GM13976 (cell line): Measurements from ENCODE around the gene SEMA5B.

Source experiments
- DNase-seq: peaks from one replicate; pipeline ENCODE4 v3.0.0; 2012; ENCODE audit warnings: low spot score
- in situ Hi-C: fragments of 300-500 bp; cut with MboI; formaldehyde crosslinking; loops from one replicate; pipeline ENCODE4 v1.12.0; 2022; ENCODE audit warnings: low sequenced_read_pairs, mixed read lengths, inconsistent platforms; ENCODE audit not compliant: unreplicated experiment
- TF ChIP-seq, protein P1 (sequence below): IDR thresholded peaks from 2 replicates; pipeline ENCODE4 v1.5.1; 2012; ENCODE audit warnings: borderline replicate concordance, mild to moderate bottlenecking; ENCODE audit not compliant: insufficient read depth; ENCODE audit errors: extremely low read depth, missing control alignments, control extremely low read depth

The SEMA5B gene

GRCh38 chr3:123050666-123051065 is 23.1 kb upstream of the SEMA5B start:
- DNase-seq = no peak
- TF ChIP-seq, protein P1, sequence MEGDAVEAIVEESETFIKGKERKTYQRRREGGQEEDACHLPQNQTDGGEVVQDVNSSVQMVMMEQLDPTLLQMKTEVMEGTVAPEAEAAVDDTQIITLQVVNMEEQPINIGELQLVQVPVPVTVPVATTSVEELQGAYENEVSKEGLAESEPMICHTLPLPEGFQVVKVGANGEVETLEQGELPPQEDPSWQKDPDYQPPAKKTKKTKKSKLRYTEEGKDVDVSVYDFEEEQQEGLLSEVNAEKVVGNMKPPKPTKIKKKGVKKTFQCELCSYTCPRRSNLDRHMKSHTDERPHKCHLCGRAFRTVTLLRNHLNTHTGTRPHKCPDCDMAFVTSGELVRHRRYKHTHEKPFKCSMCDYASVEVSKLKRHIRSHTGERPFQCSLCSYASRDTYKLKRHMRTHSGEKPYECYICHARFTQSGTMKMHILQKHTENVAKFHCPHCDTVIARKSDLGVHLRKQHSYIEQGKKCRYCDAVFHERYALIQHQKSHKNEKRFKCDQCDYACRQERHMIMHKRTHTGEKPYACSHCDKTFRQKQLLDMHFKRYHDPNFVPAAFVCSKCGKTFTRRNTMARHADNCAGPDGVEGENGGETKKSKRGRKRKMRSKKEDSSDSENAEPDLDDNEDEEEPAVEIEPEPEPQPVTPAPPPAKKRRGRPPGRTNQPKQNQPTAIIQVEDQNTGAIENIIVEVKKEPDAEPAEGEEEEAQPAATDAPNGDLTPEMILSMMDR = no peak
- in situ Hi-C loops = no loop called here

DNA sequence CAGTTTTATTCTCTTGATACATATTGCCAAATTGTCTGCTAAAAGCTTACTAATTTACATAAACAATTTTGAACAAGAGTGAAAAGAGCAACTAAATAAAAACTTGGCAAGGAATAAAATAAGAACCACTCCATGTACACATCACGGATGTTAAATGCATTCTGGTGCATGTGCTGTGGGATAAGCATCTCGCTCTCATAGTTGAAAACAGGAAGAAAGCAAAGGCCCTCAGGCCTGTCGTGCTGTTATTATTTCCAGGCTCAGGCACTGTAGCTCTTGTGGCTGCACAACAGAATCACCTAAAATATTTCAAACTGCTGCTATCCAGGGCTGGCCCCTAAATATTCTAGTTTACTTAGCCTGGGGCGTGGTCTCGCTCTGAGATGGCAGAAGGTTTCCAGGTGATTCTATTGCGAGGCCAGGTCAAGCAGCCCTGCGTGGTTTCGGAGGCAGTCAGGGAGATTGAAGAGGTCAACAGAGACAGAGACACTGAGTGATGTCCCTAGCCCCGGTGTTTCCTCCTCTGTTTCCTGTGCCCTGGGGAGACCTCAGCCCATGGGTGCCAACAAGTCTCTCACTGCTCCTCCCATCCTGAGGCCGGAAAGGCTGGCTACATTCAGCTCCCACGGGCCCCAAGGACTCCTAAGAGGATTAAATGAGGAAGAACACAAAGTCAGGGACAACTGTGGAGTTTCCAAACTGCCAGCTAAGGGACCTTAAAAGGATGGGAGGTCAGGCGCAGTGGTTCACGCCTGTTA is 21.1 kb upstream of the SEMA5B start:
- TF ChIP-seq, protein P1 = no peak
- in situ Hi-C loops = no loop called here

GRCh38 chr3:123047062-123047319 is 19.4 kb upstream of the SEMA5B start:
- DNase-seq = no peak
- in situ Hi-C loops = no loop called here
- TF ChIP-seq, protein P1 = no peak

More for the DNA sequence above, 21.1 kb upstream of the SEMA5B start:
- no peak for DNase-seq

DNA sequence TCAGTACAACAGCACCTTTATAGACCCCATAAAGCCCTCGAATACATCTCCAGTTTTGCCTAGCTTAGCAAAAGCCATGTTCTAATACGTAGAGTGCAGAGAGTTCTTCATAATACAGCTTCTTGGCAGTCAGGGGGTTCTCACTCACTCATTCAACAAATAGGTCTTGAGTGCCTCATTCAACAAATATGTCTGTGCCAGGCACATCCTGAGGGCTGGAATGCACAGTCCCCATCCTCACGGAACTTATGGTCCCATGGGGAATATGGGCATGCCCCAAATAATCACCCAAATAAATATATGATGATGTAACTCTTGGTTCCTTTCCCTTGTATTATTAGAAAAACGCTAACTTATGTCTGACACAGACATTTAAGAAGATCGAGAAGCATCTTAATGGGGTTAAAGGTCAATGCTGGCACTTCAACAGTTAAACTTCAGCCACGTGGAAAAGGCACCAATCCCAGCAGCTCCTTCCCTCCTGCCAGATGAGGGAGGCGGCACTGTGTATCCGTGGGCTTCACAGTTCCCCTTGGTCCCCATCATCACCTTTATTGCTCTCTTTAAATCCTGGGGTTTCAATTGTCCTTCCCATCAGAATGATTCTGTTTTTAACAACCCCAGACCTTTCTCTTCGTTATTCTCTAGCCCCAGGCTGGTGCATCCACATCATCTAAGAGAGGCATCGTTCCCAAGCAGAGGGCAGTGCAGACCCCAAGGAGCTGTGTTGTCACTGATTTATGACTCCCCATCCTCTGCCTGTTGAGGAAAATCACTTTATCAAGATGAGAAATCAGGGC is 18.9 kb upstream of the SEMA5B start:
- DNase-seq = no peak
- TF ChIP-seq, protein P1 = no peak
- in situ Hi-C loops = no loop called here

DNA sequence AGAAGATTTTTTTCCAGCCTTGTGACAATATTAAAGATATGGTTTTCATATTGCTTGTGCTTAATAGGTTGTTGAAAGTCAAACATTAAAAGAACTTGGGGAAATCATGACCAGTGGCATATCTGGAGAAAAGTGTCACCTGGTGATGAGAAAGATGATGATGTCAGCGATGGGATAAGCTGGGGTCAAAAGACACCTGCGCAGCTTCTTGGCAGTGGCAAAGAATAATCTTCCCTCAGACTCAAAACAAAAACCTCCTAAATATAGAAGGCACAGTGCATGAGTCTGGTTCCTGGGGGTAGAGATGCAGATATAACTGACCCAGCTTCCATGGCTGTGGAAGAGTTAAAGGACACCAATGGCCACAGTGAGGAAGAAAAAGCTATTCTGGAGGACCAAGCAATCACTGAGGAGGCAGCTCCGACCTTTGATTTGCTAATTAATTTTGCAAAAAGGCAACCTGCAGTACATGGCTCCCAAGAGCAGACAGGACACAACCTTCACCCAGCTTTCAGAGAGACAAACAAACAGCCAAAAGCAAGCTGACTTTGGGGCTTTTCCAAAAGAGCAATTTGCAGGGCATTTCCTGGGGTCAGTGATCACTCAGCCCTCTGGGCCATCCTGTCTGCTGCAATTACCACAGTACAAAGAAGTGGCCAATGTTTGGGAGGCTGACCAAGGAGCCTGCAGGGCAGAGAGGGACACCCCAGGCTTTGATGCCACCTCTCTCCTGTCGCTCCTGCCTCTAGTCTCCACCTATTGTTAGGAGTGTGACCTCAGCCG is 17.6 kb upstream of the SEMA5B start:
- no peak for DNase-seq
- in situ Hi-C loops = no loop called here
- TF ChIP-seq, protein P1 = no peak

DNA sequence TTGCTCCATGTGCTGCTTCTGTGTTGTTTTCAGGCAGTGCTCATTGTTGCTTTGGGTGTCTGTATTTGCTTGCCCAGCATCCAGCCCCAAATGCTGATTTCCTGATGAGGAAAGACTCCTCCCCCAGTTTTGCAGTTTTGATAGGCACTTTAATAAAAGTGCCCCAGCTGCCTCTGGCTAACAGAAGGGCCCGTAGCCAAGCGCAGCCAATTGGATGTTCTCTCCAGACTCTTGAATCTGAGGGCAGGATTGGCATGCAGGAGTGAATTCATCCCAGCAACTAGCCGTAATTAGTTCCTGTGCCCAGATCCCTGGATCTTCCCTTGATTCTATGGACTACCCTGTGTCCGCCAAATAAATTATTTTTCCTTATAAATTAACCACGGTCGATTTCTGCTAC is 14.8 kb upstream of the SEMA5B start:
- TF ChIP-seq, protein P1 = no peak
- in situ Hi-C loops = no loop called here
- DNase-seq = no peak
